Measurements from ENCODE around the gene ARHGAP20.

The ARHGAP20 gene

GRCh38 chr11:110598725-110599124 lies 113.5 kb downstream of the ARHGAP20 start:
- no peak for TF ChIP-seq CTCF (IDR thresholded peaks at IDR 0.05; ENCODE audit: insufficient read depth, missing control alignments)
- FAIRE-seq (no peak), DNase-seq (ENCODE audit: insufficient read length, low spot score) (no peak)

GRCh38 chr11:110587972-110588371 lies 124.3 kb downstream of the ARHGAP20 start:
- no peak for TF ChIP-seq CTCF (IDR thresholded peaks at IDR 0.05; ENCODE audit: insufficient read depth, missing control alignments)
- no peak for FAIRE-seq
- DNase-seq (ENCODE audit: insufficient read length, low spot score) = no peak

- no peak for FAIRE-seq
- no peak for TF ChIP-seq CTCF (IDR thresholded peaks at IDR 0.05; ENCODE audit: insufficient read depth, missing control alignments)
- no peak for DNase-seq (ENCODE audit: insufficient read length, low spot score)
Measured at GRCh38 chr11:110587129-110587528, 125.1 kb downstream of the ARHGAP20 start.

GRCh38 chr11:110584150-110584549 lies 128.1 kb downstream of the ARHGAP20 start:
- DNase-seq (ENCODE audit: insufficient read length, low spot score) (no peak), FAIRE-seq (no peak)
- no peak for TF ChIP-seq CTCF (IDR thresholded peaks at IDR 0.05; ENCODE audit: insufficient read depth, missing control alignments)

- DNase-seq (ENCODE audit: insufficient read length, low spot score) (no peak), FAIRE-seq (no peak)
- no peak for TF ChIP-seq CTCF (IDR thresholded peaks at IDR 0.05; ENCODE audit: insufficient read depth, missing control alignments)
Measured at GRCh38 chr11:110582728-110583432, 129.4 kb downstream of the ARHGAP20 start.

- FAIRE-seq = no peak
- TF ChIP-seq CTCF (IDR thresholded peaks at IDR 0.05; ENCODE audit: insufficient read depth, missing control alignments) = no peak
- DNase-seq (ENCODE audit: insufficient read length, low spot score) = no peak
Measured at GRCh38 chr11:110580571-110580970, 131.7 kb downstream of the ARHGAP20 start.

- DNase-seq (ENCODE audit: insufficient read length, low spot score) (no peak), FAIRE-seq (no peak)
- no peak for TF ChIP-seq CTCF (IDR thresholded peaks at IDR 0.05; ENCODE audit: insufficient read depth, missing control alignments)
Measured at GRCh38 chr11:110573411-110573810, 138.8 kb downstream of the ARHGAP20 start.

Data from D721Med (cell line).